ENCODE measurements around the gene MEGF8.

- TF ChIP-seq, protein P1, sequence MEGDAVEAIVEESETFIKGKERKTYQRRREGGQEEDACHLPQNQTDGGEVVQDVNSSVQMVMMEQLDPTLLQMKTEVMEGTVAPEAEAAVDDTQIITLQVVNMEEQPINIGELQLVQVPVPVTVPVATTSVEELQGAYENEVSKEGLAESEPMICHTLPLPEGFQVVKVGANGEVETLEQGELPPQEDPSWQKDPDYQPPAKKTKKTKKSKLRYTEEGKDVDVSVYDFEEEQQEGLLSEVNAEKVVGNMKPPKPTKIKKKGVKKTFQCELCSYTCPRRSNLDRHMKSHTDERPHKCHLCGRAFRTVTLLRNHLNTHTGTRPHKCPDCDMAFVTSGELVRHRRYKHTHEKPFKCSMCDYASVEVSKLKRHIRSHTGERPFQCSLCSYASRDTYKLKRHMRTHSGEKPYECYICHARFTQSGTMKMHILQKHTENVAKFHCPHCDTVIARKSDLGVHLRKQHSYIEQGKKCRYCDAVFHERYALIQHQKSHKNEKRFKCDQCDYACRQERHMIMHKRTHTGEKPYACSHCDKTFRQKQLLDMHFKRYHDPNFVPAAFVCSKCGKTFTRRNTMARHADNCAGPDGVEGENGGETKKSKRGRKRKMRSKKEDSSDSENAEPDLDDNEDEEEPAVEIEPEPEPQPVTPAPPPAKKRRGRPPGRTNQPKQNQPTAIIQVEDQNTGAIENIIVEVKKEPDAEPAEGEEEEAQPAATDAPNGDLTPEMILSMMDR (IDR thresholded peaks at IDR 0.05): no peak
- TF ChIP-seq POLR2A (IDR thresholded peaks at IDR 0.05): no peak
Measured at GRCh38 chr19:42407085-42407815, 81.8 kb downstream of the MEGF8 start.
